ENCODE results near the gene DDX31. TPM values are rescaled to one million over a fixed set of nuclear protein-coding genes. Genes with fewer than 3 reads are reported as not detected.

DDX31 gene
- polyA plus RNA-seq, 3 donors, result 17.7 to 20.4 (median 20.1) TPM

- DNase-seq, result no peak
These were observed 69.3 kb downstream of the DDX31 start for GRCh38 chr9:132600326-132600984.

GRCh38 chr9:132597073-132597775 is 72.6 kb downstream of the DDX31 start:
- no peak for DNase-seq

- no peak for DNase-seq
These were observed 73.6 kb downstream of the DDX31 start for GRCh38 chr9:132596200-132596599.

DNA sequence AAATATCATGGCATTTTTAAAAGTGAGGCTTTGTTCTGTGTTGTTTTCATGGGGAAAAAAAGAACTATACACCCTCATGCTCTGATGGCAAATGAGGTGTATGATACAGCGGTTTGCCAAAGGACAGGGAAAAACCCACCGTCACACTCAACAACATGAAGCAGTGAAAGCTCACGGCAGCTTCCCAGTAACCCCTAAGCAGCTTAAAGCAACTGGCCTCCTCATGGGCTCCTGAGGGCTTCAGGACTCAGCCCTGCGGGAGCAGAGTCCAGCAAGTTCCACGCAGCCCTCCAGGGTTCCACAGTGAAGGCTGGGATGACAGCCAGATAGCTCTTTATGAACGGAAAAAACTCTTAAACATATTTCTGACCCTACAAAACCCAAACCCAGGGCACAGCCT is 74.5 kb downstream of the DDX31 start:
- DNase-seq, result no peak

GRCh38 chr9:132594412-132594811 is 75.4 kb downstream of the DDX31 start:
- DNase-seq, result no peak

DNA sequence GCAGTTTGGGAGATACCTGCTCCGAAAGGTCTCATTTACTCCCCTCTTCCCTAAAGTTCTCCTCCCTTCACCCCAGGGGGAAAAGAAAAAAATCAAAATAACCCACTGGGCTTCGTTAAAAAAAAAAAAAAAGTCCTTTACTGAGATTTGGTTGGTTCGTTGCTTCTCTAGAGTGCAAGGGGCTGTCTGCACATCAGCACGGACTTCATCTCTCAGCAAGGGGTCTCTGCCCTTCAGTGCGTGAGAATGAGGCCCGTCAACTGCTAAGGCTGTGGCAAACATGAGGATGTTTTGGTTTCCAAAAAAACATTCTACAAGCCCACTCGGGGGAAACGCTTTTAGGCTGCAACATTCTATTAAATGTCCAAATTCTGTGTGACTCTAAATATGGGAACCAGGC is 77.3 kb downstream of the DDX31 start:
- no peak for DNase-seq

DNA sequence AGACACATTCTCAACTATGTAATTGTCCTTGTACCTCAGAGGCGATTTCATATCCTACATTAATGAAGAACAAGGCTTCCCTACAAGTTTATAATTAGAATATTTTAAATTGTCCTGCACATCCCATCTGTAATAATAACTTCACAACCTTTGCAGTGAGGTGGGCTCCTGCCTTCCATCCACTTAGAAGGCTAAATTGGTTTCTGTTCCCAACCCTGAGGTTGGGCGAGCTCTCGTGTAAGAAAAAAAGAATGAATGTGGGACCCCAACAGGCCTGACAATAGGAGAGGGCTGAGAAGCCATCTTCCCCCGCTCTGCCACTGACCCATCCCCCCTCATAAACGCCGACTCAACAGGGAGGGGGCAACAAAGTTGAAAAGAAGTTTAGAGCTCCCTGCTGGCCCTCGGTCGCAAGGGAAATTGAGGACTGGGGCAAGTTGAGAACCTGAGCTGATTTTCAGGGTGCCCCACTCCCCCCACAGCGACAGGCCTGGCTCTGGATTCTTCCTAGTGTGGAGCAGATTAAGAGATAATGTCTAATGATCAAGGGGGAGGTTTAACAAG is 78.0 kb downstream of the DDX31 start:
- DNase-seq, result no peak

- no peak for DNase-seq
These were observed 78.5 kb downstream of the DDX31 start for GRCh38 chr9:132591244-132591643.

DNA sequence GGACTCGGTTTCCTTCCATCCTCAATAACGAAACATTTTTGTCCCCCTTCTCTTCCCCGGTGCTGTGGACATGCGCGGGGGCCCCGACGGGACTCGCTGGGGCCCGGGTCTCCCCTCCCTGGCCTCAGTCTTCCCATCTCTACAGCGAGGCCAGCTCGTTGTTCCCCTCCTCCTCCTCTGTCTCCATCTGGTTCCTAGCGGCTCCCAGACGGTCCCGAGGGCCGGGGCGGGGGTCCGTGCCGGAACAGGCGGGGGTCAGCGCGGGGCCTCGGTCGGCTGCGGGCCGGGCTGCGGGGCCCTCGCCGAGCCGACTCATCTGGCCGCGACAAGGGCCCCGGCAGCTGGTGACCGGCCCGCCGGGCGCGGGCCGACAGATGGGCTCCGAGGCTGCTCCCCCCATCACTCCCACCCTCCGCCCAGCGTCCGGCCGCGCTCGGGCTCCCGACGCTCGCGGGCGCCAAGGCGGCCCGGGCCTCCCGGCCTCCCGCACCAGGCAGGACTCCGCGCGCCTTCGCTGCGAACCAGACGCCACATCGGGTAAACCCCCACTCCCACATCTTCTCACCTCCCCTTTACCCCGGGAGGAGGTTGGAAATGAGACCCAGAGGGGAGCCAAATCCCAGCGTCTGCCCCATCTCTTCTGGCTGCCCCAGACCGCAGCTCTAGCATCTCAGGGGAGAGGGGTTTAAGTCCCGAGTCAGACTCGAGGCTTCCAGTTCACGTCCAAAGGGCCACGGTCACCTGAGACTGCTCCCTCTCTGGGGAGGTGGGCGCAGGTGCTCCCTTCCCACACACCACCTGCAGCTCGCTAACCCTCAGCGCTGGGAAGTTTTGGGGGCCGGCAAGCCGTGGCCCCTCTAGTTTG is 79.2 kb downstream of the DDX31 start:
- DNase-seq, result no peak

DNA sequence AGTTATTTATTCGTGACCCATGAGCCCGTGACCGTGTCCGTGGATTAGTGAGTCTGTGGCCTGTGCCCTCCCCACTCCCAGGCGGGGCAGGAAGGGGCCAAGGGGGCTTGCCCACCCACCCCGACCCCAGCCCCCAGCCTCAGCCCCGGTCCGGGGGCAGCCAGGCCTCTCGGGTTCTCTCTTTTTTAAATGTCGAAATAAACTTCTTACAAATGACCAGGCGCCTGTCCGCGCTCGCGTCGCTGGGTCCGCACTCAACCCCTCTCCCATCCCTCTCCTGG is 79.8 kb downstream of the DDX31 start:
- no peak for DNase-seq

GRCh38 chr9:132589148-132590036 is 80.4 kb downstream of the DDX31 start:
- DNase-seq, result no peak

GRCh38 chr9:132588501-132589147 is 81.2 kb downstream of the DDX31 start:
- DNase-seq, result no peak

DNA sequence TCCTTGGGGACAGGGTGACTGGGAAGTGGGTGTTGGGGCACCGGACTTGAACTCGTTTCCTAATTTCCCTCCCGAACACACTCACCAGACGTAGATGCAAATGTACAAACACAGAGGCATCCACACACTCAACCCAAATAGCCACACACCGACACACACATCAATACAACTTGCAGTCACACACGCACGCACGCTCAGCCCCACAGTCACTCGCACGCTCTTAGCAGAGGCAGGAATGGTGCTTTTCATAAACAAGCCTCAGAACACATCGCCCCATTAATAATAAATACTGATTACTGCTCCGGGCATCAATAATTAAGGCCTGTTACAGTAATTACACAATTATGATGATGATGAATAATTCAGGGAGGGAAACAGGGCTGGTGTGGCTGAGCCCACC is 81.7 kb downstream of the DDX31 start:
- no peak for DNase-seq

GRCh38 chr9:132587592-132587955 is 82.2 kb downstream of the DDX31 start:
- DNase-seq, result no peak

DNA sequence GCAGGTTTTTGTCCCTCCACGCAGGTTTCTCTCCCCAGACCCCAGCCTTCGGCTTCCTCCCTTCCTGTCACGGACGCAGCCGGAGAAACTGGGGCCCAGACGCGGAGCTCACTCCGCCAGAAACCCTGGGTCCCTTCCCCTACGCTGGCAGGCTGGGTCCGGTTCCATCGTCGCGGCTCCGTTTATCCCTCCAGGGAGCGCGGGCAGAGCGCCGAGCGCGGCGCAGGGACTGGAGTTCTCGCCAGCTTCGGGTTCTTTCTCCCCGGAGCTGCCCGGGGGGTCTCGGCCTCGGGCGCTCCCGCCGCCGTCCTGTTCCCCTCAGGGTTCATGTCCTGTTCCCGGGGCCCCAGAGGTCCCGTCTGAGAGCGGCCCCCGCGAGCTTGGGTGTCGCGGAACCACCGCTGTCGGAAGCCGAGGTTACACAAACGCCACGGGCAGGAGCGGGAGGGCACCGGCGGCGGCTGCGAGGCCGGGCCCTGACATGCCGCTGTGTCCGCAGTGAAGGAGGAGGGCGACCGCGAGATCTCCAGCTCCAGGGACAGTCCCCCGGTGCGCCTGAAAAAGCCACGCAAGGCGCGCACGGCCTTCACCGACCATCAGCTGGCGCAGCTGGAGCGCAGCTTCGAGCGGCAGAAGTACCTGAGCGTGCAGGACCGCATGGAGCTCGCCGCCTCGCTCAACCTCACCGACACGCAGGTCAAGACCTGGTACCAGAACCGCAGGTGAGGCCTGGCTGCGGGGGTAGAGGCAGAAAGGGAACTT is 82.8 kb downstream of the DDX31 start:
- DNase-seq, result no peak

DNA sequence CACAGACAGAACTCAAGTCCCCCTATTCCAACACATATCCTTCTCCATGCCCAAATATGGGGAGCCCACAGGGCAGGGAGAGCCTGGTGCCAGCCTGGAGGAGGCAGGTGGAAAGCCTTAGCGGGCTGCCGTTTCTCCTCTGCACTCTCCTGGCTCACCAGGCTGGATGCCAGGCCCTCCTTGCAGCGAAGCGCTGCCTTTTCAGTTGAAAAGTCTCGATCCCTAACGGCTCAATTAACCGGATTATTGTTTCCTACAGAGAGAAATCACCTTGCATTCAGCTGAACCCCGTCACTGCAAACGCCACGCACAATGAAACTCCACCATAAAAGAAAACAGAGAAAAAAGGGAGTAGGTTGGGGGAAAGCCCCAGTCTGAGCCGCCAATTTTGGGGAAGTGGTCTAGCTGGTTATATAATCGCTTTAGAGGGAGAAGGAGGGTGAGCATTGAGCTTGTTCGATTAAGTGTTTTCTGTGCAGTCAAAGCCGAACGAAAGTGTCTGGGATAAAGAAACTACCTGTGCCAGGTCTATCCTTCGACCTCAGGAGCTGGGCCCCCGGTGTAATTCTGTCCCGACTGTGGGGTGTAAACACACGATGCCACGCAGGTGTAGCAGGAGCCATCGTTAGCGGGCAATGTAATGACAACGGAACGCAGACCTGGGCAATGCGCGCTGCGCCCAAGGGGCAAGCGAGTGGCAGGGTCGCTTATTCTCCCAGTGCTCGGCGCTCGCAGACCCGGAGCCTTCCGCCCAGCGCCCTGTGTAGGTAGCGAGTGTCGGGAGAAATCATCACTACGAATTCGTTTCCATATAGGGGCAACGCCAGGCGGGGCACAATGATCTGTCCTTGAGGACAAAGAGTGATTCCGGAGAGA is 83.6 kb downstream of the DDX31 start:
- no peak for DNase-seq

GRCh38 chr9:132584601-132585560 is 84.9 kb downstream of the DDX31 start:
- no peak for DNase-seq

Data from renal pelvis (tissue), 4 donors.